Spleen (tissue), 7 donors: Measurements from ENCODE around the gene ACVR2B.

ENCODE experiments used
- POLR2A ChIP-seq, 3 donors: fragments of 450-650 bp; IDR thresholded peaks; one replicate each; pipeline ENCODE4 v1.5.1; 2017; ENCODE audit warnings: antibody characterized with exemption in 3 of 3, mild to moderate bottlenecking in 1 of 3
- POLR2AphosphoS5 ChIP-seq, 3 donors: sonication (generic); formaldehyde crosslinking; IDR thresholded peaks; one replicate each; pipeline ENCODE4 v1.5.1; 2017; ENCODE audit warnings: antibody characterized with exemption in 3 of 3
- TF ChIP-seq, protein P1 (sequence below), 11 experiments: fragments of 200-600 bp in 7 of 11; fragments of 450-650 bp in 4 of 11; sonication (generic) in 4 of 11; IDR thresholded peaks in 8 of 11; conservative IDR thresholded peaks in 3 of 11; 1 replicate in 7 of 11; 2 replicates in 4 of 11; pipeline versions ENCODE4 v1.4.0 to v1.8.0; 2016 to 2021; ENCODE audit warnings: antibody characterized with exemption in 11 of 11, inconsistent platforms in 4 of 11, mild to moderate bottlenecking in 1 of 11
- donor health status: DM: no; HTN: no; CAD: no; lungs with moderate emphysema.
- donor health status: DM: no; HTN: no; CAD: no.
- donor health status: DM: no; HTN: no; CAD: no.

DNA sequence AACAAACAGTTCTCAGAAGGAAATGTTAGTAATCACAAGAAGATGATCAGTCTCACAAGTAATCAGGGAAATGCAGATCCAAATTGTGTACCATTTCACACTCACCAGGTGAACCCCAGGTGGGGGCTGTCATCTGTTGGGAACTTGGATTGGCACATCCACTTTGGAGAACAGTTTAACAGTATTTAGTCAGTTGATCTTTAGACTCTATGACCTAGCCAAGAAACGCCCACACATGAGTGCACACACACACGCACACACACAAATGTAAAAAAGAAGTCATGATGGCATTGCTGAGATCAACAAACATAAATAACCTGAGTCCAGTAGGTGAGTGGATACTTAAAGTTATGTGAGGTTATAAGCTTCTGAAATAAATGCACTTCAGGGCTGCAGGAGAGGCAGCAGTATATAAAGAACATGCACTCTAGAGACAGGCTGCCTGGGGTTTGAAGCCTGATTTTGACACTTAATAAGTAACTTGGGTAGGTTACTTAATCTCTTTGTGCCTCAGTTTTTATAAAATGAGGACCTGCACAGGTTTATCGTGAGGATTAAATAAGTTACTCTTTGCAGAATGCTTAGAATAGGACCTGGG, 17.7 kb downstream of the ACVR2B start:
- TF ChIP-seq, protein P1, sequence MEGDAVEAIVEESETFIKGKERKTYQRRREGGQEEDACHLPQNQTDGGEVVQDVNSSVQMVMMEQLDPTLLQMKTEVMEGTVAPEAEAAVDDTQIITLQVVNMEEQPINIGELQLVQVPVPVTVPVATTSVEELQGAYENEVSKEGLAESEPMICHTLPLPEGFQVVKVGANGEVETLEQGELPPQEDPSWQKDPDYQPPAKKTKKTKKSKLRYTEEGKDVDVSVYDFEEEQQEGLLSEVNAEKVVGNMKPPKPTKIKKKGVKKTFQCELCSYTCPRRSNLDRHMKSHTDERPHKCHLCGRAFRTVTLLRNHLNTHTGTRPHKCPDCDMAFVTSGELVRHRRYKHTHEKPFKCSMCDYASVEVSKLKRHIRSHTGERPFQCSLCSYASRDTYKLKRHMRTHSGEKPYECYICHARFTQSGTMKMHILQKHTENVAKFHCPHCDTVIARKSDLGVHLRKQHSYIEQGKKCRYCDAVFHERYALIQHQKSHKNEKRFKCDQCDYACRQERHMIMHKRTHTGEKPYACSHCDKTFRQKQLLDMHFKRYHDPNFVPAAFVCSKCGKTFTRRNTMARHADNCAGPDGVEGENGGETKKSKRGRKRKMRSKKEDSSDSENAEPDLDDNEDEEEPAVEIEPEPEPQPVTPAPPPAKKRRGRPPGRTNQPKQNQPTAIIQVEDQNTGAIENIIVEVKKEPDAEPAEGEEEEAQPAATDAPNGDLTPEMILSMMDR (IDR thresholded peaks at IDR 0.05 in 8 of 11, conservative IDR thresholded peaks at IDR 0.05 in 3 of 11) = no peak
- TF ChIP-seq POLR2AphosphoS5 (IDR thresholded peaks at IDR 0.05) (no peak), POLR2A (IDR thresholded peaks at IDR 0.05) (no peak)
